IPS-NIHi7 (cell line): ENCODE data around the gene SACM1L.
"Not testable (repeated sequence)": the region's sequence is repeated elsewhere in the genome, so short reads cannot be mapped to it uniquely, and the experiment has no call there.

Experiments
- DNase-seq: peaks from one replicate; pipeline ENCODE4 v3.0.0; 2012; ENCODE audit warnings: mixed read lengths; ENCODE audit errors: extremely low spot score

The SACM1L gene

GRCh38 chr3:45742461-45743089 lies 53.4 kb downstream of the SACM1L start:
- DNase-seq: no peak

DNA sequence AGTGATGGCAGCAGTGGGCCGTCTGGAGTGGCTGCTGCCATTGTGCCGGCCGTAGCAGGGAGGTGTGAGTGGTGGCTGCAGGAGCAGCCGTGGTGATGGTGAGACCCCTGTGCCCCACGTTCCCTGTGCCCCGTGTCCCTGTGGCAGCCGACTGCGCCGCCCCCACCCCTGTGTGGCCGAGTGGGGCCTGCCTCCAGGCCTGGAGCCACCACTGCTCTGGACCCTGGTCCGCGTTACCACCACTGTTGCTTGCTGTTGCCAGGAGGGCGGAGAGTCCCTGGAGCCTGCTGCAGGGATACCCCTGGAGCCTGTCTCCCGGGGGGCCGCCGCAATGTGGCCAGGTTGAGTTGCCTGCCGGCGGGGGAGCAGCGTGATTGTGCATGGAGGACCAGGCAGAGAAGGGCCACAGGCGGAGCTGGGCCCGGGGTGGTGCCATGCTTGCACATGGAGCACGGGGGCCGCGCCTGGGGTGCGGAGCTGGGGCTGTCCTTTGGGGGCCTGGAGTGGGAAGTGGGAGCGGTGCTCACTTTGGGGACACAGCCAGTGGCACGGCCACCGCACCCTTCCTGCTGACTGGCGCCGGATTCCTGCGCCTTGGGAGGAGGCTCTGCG lies 57.1 kb downstream of the SACM1L start:
- no peak for DNase-seq

DNA sequence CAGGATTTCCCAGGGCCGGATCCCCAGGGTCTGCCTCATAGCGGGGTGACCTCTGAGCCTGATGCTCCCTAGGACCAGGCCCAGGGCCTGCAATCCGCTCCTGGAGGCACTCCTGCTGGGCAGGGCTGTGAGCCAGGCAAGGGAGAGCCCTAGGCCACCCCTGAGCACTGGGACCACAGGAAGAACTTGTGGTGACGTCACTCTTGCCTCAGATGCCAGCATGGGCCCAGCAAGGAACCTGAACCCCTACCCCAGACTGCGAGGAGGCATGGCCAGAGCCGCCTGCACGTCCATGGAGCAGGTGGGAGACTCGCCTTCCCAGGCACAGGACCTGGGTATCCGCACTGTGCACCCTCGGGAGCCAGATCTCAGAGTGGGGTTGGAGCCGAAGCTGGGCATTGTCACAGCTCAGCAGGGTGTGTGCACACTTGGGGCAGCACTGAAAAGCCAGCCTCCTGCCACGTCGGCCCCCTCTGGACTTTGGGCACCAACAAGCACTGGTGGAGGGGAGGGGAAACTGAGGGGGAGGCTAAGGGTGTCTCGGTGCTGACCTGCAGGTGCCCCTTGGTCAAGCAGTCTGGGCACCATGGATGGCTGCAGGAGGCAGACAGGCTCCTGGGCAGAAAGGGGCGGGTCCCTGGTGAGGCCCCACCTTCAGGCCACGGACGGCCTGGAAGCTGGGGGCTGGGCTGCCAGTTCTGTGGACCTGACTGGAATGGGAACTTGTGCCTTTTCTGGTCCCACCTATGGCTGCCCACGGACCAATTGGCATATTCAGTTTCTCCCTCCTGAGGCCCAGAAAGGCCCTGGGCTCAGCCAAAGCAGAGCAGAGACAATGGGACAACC lies 57.8 kb downstream of the SACM1L start:
- DNase-seq: no peak

DNA sequence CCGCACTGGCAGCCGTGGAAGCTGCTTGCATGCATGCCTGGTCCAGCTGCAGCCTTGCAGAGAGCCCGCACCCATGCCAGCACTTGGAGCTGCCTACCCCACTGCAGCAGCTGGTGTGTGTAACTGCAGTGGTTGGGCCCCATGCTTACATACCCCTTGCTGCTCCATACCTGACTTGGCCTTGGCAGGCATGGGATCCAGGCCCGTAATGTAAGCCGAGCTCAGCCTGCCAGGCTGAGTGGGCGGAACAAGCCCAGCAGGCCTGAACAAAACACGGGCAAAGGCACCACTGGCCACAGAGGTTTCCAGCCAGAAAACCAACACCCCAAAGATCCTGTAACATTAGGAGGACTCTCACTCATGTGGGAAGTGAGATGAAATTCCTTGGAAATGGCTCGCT lies 58.9 kb downstream of the SACM1L start:
- no peak for DNase-seq

DNA sequence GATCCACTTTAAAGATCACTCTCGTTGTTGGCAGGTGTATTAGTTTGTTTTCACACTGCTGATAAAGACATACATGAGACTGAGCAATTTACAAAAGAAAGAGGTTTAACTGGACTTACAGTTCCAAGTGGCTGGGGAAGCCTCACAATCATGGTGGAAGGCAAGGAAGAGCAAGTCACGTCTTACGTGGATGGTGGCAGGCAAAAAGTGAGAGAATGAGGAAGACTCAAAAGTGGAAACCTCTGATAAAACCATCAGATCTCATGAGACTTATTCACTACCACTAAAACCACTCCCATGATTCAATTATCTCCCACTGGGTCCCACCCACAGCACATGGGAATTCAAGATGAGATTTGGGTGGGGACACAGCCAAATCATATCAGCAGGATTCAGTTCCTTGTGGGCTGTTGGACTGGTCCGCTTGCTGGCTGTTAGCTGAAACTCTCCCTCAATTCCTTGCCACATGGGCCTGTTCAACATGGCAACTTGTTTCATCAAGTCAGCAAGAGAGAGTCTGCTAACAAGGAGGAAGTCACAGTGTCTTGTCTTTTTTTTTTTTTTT lies 59.9 kb downstream of the SACM1L start:
- not testable (repeated sequence) for DNase-seq

DNA sequence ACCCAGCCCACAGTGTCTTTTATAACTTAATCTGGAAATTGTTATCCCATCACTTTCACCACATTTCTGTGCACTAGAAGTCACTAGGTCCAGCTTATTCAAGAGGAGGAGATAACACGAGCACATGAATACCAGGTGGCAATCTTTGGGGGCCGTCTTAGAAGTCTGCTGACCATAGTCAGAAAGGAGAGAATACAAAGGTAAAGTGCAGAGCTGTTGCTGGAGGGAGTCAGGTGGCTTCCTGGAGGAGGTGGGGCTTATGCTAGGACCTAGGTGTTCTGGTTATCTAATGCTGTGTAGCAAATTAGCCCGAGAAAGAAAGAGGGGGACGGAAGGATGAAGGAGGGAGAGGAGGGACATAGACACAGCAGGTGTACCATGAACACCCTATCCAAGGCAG lies 60.7 kb downstream of the SACM1L start:
- DNase-seq: no peak

- DNase-seq: no peak
These were observed 62.5 kb downstream of the SACM1L start for GRCh38 chr3:45751537-45752242.

DNA sequence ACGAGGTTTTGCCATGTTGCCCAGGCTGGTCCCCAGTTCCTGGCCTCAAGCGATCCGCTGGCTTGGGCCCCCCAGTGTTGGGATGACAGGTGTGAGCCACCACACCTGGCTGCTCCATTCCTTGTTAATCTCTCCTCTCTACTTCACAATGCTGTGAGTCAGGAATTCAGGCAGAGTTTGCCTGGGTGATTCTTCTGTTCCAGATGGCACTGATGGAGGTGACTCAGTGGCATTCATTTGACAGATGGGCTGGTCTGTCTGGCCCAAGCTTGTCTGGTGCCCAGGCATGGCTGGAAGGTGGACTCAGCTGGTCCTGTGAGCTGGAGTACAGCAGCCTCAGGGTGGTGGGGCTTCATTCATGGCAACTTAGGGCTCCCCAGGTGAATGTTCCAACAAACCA lies 63.9 kb downstream of the SACM1L start:
- DNase-seq: no peak

- no peak for DNase-seq
These were observed 65.3 kb downstream of the SACM1L start for GRCh38 chr3:45754461-45754860.

- DNase-seq: peak; percentile 13
These were observed 66.9 kb downstream of the SACM1L start for GRCh38 chr3:45756055-45756454.

GRCh38 chr3:45757141-45757540 lies 67.9 kb downstream of the SACM1L start:
- not testable (repeated sequence) for DNase-seq

DNA sequence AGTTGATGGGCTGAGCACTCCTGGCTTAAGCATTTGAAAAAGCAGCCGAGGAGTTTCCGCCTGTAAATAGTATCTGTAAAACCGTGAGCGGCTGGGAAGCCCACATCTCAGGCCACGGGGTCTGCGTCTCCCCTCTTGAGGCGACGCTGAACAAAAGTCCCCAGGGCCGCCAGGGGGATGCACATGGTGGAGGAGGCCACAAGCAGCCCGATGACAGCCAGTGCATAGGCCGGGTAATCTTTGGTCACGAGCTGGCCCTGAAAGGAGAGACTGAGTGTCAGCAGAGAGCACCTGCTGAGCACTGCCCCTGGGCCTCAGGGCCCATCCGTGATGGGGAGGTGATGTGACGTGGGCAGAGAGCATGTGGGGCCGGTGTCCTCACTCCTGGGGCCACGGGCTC lies 69.7 kb downstream of the SACM1L start:
- DNase-seq: no peak

- DNase-seq: no peak
These were observed 70.7 kb downstream of the SACM1L start for GRCh38 chr3:45759851-45760250.

- DNase-seq: peak; percentile 94
These were observed 71.9 kb downstream of the SACM1L start for GRCh38 chr3:45760878-45761711.

GRCh38 chr3:45761831-45762230 lies 72.6 kb downstream of the SACM1L start:
- no peak for DNase-seq

- DNase-seq: no peak
These were observed 73.6 kb downstream of the SACM1L start for GRCh38 chr3:45762647-45763302.

GRCh38 chr3:45763303-45763675 lies 74.1 kb downstream of the SACM1L start:
- DNase-seq: no peak

- no peak for DNase-seq
These were observed 76.2 kb downstream of the SACM1L start for GRCh38 chr3:45765266-45765851.

GRCh38 chr3:45765958-45766357 lies 76.8 kb downstream of the SACM1L start:
- no peak for DNase-seq

DNA sequence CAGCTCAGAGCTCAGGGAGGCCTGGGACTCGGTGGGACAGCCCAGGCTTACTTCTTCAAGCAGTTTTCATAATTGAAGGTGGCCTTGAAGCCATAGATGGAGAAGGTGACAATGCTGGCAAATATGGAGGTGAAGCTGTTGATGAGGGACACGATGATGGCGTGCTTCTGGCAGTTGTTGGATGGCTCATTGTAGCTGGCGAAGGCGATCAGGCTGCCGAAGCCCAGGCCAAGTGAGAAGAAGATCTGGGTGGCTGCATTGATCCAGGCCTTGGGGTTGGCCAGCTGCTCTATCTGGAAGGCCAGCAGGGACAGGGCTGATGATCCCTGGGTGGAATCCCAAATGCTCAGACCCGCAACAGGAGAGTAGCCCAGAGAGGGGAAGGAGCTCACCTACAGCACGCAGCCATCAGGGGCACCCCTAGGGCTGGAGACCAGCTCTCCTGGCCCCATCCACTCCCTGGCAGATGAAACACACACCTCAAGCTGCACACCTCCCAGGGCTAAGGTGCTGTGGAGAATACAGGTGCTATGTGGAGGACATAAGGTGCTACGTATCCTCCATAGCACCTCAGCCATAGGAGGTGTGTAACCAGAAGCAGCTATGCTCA lies 82.1 kb downstream of the SACM1L start:
- no peak for DNase-seq
